Skeletal muscle tissue (tissue), 5 donors: ENCODE results near the gene CGB3. TPM values are rescaled to one million over a fixed set of nuclear protein-coding genes. Genes with fewer than 3 reads are reported as not detected.

ENCODE experiments used
- H3K27ac ChIP-seq: one replicate; pipeline ENCODE4 v1.7.0; 2013; ENCODE audit warnings: mild to moderate bottlenecking, low read depth, low read length, inconsistent platforms
- H3K27me3 ChIP-seq, 3 donors: one replicate each; pipeline ENCODE4 v1.7.0; 2013; ENCODE audit warnings: low read length in 3 of 3; ENCODE audit not compliant: control insufficient read depth in 3 of 3, insufficient read depth in 3 of 3
- H3K36me3 ChIP-seq, 3 donors: one replicate each; pipeline ENCODE4 v1.7.0; 2013; ENCODE audit warnings: low read length in 3 of 3; ENCODE audit not compliant: control insufficient read depth in 3 of 3, insufficient read depth in 3 of 3
- H3K4me1 ChIP-seq, 3 donors: one replicate each; pipeline ENCODE4 v1.7.0; 2013; ENCODE audit warnings: low read length in 3 of 3, mild to moderate bottlenecking in 3 of 3; ENCODE audit not compliant: control insufficient read depth in 3 of 3, insufficient read depth in 3 of 3
- H3K4me3 ChIP-seq, 3 donors: one replicate each; pipeline ENCODE4 v1.7.0; 2013; ENCODE audit warnings: low read length in 3 of 3
- H3K9ac ChIP-seq, 3 donors: one replicate each; pipeline ENCODE4 v1.7.0; 2013; ENCODE audit warnings: low read length in 3 of 3, mild to moderate bottlenecking in 3 of 3, moderate library complexity in 2 of 3, low read depth in 1 of 3
- H3K9me3 ChIP-seq, 3 donors: one replicate each; pipeline ENCODE4 v1.7.0; 2013; ENCODE audit warnings: low read length in 3 of 3; ENCODE audit not compliant: control insufficient read depth in 3 of 3
- small RNA-seq: library from RNA; depleted of rRNA; stranded (forward); fragments of <200 nt; gene quantifications from one replicate; pipeline ENCODE3, GENCODE V24; 2014
- total RNA-seq: library from RNA; depleted of rRNA; stranded (reverse); fragments of >200 nt; gene quantifications from one replicate; pipeline ENCODE4 v1.2.3, GENCODE V29; 2014
- donor health status: Osteomylitis.

The CGB3 gene
- total RNA-seq, 1 donor from 2014 or later = not detected

GRCh38 chr19:48975947-48976847, 47.9 kb downstream of the CGB3 start:
- H3K27ac ChIP-seq = peak overlapping the region; percentile 94

More at GRCh38 chr19:48975947-48976847, 47.9 kb downstream of the CGB3 start:
- Histone ChIP-seq H3K4me1 (peaks cover 9 to 19% (median 16%) of the 10 kb centered on the region in 3 donors), H3K4me3 (no peak overlapping the region), H3K9me3 (no peaks in the 10 kb centered on the region), H3K36me3 (peaks cover 24 to 37% (median 31%) of the 10 kb centered on the region in 3 donors), H3K9ac (no peak overlapping the region), H3K27me3 (no peaks in the 10 kb centered on the region)

Small RNA genes lying within 50 kb of the gene (small RNA-seq; reads per million reads assigned to genes)
- not detected for gene MIR6798

Other genes starting within 250 kb of the CGB3 start
- 13.6 TPM for gene BCAT2, start 213.3 kb downstream of the CGB3 start, total RNA-seq
- 0.52 TPM for gene HSD17B14, start 187.8 kb downstream of the CGB3 start, total RNA-seq
- 14.1 TPM for gene PLEKHA4, start 155.7 kb downstream of the CGB3 start, total RNA-seq
- 26.1 TPM for gene PPP1R15A, start 151.9 kb downstream of the CGB3 start, total RNA-seq
- gene TULP2, start 125.6 kb downstream of the CGB3 start, total RNA-seq = not detected
- gene NUCB1, start 124.0 kb downstream of the CGB3 start, total RNA-seq = 107 TPM
- gene DHDH, start 90.6 kb downstream of the CGB3 start, total RNA-seq = not detected
- gene BAX, start 69.5 kb downstream of the CGB3 start, total RNA-seq = 20.4 TPM
- gene FTL, start 59.0 kb downstream of the CGB3 start, total RNA-seq = 470 TPM
- gene GYS1, start 31.0 kb downstream of the CGB3 start, total RNA-seq = 42.8 TPM
- 101 TPM for gene RUVBL2, start 30.4 kb downstream of the CGB3 start, total RNA-seq
- not detected for gene LHB, start 7.2 kb downstream of the CGB3 start, total RNA-seq
- not detected for gene CGB2, start 7.6 kb upstream of the CGB3 start, total RNA-seq
- gene CGB1, start 12.6 kb upstream of the CGB3 start, total RNA-seq = not detected
- gene CGB5, start 19.5 kb upstream of the CGB3 start, total RNA-seq = not detected
- gene CGB8, start 24.8 kb upstream of the CGB3 start, total RNA-seq = not detected
- gene CGB7, start 33.4 kb upstream of the CGB3 start, total RNA-seq = 0.52 TPM
- gene NTF4, start 40.5 kb upstream of the CGB3 start, total RNA-seq = not detected
- 3.7 TPM for gene KCNA7, start 48.4 kb upstream of the CGB3 start, total RNA-seq
- 103 TPM for gene SNRNP70, start 61.1 kb upstream of the CGB3 start, total RNA-seq
- gene LIN7B, start 90.0 kb upstream of the CGB3 start, total RNA-seq = 18.3 TPM
- not detected for gene C19orf73, start 94.8 kb upstream of the CGB3 start, total RNA-seq
- 3.1 TPM for gene PPFIA3, start 95.2 kb upstream of the CGB3 start, total RNA-seq
- gene HRC, start 131.1 kb upstream of the CGB3 start, total RNA-seq = 78.3 TPM
- gene TRPM4, start 133.5 kb upstream of the CGB3 start, total RNA-seq = 5.2 TPM